Tibial nerve (tissue), 4 donors: ENCODE data around the gene BACH2. TPM values are rescaled to one million over a fixed set of nuclear protein-coding genes. Genes with fewer than 3 reads are reported as not detected.

Source experiments
- DNase-seq, 2 donors: peaks; one replicate each; pipeline ENCODE4 v3.0.0-alpha.2; 2019; ENCODE audit warnings: low spot score in 2 of 2
- H3K27ac ChIP-seq, 4 donors: fragments of 200-600 bp; sonication (generic) in 3 of 4; one replicate each; pipeline ENCODE4 v1.5.1; 2017 to 2019; ENCODE audit warnings: mild to moderate bottlenecking in 1 of 4
- H3K27me3 ChIP-seq, 2 donors: fragments of 200-600 bp; sonication (generic) in 1 of 2; one replicate each; pipeline versions ENCODE4 v1.5.1 to v1.6.0; 2017 to 2019
- H3K36me3 ChIP-seq, 3 donors: fragments of 200-600 bp; sonication (generic); one replicate each; pipeline ENCODE4 v1.5.1; 2018 to 2019
- H3K4me1 ChIP-seq, 4 donors: fragments of 200-600 bp; sonication (generic) in 3 of 4; one replicate each; pipeline ENCODE4 v1.5.1; 2017 to 2019
- H3K4me3 ChIP-seq, 4 donors: fragments of 200-600 bp; sonication (generic) in 3 of 4; one replicate each; pipeline ENCODE4 v1.5.1; 2017 to 2019; ENCODE audit warnings: mild to moderate bottlenecking in 1 of 4, moderate library complexity in 1 of 4
- H3K9me3 ChIP-seq, 4 donors: fragments of 200-600 bp; sonication (generic) in 3 of 4; one replicate each; pipeline ENCODE4 v1.5.1; 2017 to 2019
- EP300 ChIP-seq, 2 donors: sonication (generic); formaldehyde crosslinking; IDR thresholded peaks; one replicate each; pipeline ENCODE4 v1.6.1; 2017; ENCODE audit warnings: antibody characterized with exemption in 2 of 2, mild to moderate bottlenecking in 1 of 2
- POLR2A ChIP-seq, 2 donors: fragments of 450-650 bp; IDR thresholded peaks; one replicate each; pipeline ENCODE4 v1.6.1; 2017; ENCODE audit warnings: antibody characterized with exemption in 2 of 2, mild to moderate bottlenecking in 2 of 2, moderate library complexity in 2 of 2
- WGBS, 2 donors: methylation state at CpG; one replicate each; pipeline ENCODE4 v1.1.5; 2018; 5-methylcytosine and 5-hydroxymethylcytosine counted together
- total RNA-seq, 4 donors: library from RNA; depleted of rRNA; stranded (reverse); fragments of >200 nt; gene quantifications; one replicate each; pipeline ENCODE4 v1.1.0, GENCODE V29; 2016
- TF ChIP-seq, protein P1 (sequence below), 5 experiments: fragments of 200-600 bp in 3 of 5; fragments of 450-650 bp in 2 of 5; sonication (generic) in 3 of 5; IDR thresholded peaks; one replicate each; pipeline ENCODE4 v1.5.1; 2016 to 2019; ENCODE audit warnings: antibody characterized with exemption in 5 of 5, mild to moderate bottlenecking in 3 of 5, moderate library complexity in 2 of 5

The BACH2 gene
- total RNA-seq, 4 donors from 2014 or later, result 4.4 to 11.1 (median 8.4) TPM

GRCh38 chr6:90083891-90084290 lies 212.8 kb downstream of the BACH2 start:
- 70% methylated on average over 4 of the region's 4 CpGs for WGBS, 2 donors
- H3K27me3 ChIP-seq, result no peaks in the 10 kb centered on the region
- H3K36me3 ChIP-seq, result no peaks in the 10 kb centered on the region
- peaks cover 0 to 27% (median 7%) of the 10 kb centered on the region in 4 donors for H3K4me1 ChIP-seq
- no peaks in the 10 kb centered on the region for H3K9me3 ChIP-seq
- no peak for TF ChIP-seq POLR2A (IDR thresholded peaks at IDR 0.05)
- TF ChIP-seq, protein P1, sequence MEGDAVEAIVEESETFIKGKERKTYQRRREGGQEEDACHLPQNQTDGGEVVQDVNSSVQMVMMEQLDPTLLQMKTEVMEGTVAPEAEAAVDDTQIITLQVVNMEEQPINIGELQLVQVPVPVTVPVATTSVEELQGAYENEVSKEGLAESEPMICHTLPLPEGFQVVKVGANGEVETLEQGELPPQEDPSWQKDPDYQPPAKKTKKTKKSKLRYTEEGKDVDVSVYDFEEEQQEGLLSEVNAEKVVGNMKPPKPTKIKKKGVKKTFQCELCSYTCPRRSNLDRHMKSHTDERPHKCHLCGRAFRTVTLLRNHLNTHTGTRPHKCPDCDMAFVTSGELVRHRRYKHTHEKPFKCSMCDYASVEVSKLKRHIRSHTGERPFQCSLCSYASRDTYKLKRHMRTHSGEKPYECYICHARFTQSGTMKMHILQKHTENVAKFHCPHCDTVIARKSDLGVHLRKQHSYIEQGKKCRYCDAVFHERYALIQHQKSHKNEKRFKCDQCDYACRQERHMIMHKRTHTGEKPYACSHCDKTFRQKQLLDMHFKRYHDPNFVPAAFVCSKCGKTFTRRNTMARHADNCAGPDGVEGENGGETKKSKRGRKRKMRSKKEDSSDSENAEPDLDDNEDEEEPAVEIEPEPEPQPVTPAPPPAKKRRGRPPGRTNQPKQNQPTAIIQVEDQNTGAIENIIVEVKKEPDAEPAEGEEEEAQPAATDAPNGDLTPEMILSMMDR (IDR thresholded peaks at IDR 0.05), result no peak
- no peak for TF ChIP-seq EP300 (IDR thresholded peaks at IDR 0.05)
- DNase-seq, result no peak
- H3K4me3 ChIP-seq, result no peak overlapping the region
- peak overlapping the region in 1 of 4 donors; percentile 16 for H3K27ac ChIP-seq

GRCh38 chr6:90082847-90083246 lies 213.8 kb downstream of the BACH2 start:
- DNase-seq, result no peak
- Histone ChIP-seq H3K9me3 (no peaks in the 10 kb centered on the region), H3K4me1 (peaks cover 0 to 27% (median 13%) of the 10 kb centered on the region in 4 donors), H3K4me3 (no peak overlapping the region), H3K27me3 (no peaks in the 10 kb centered on the region), H3K36me3 (no peaks in the 10 kb centered on the region), H3K27ac (peak overlapping the region in 1 of 4 donors; percentile 26)
- no peak for TF ChIP-seq POLR2A (IDR thresholded peaks at IDR 0.05)
- TF ChIP-seq, protein P1 (IDR thresholded peaks at IDR 0.05), result peak in 2 of 5 experiments; percentile 9 to 31
- TF ChIP-seq EP300 (IDR thresholded peaks at IDR 0.05), result no peak
- WGBS, 2 donors, result 44 to 51% methylated on average over 2 of the region's 2 CpGs

GRCh38 chr6:90080876-90081481 lies 215.7 kb downstream of the BACH2 start:
- H3K36me3 ChIP-seq, result no peaks in the 10 kb centered on the region
- peaks cover 0 to 31% (median 15%) of the 10 kb centered on the region in 4 donors for H3K4me1 ChIP-seq
- H3K27me3 ChIP-seq, result no peaks in the 10 kb centered on the region
- TF ChIP-seq, protein P1 (IDR thresholded peaks at IDR 0.05), result no peak
- TF ChIP-seq POLR2A (IDR thresholded peaks at IDR 0.05) (no peak), EP300 (IDR thresholded peaks at IDR 0.05) (no peak)
- peak overlapping the region in 3 of 4 donors; percentile 4 to 22 (median 6) for H3K27ac ChIP-seq
- no peak overlapping the region for H3K4me3 ChIP-seq
- DNase-seq, result no peak
- no peaks in the 10 kb centered on the region for H3K9me3 ChIP-seq
- WGBS, 2 donors, result 78 to 79% methylated on average over 9 of the region's 9 CpGs

- no peaks in the 10 kb centered on the region for H3K9me3 ChIP-seq
- TF ChIP-seq, protein P1 (IDR thresholded peaks at IDR 0.05), result no peak
- TF ChIP-seq POLR2A (IDR thresholded peaks at IDR 0.05), result no peak
- TF ChIP-seq EP300 (IDR thresholded peaks at IDR 0.05), result no peak
- H3K36me3 ChIP-seq, result no peaks in the 10 kb centered on the region
- no peaks in the 10 kb centered on the region for H3K27me3 ChIP-seq
- no peak overlapping the region for H3K4me3 ChIP-seq
- peaks cover 0 to 37% (median 15%) of the 10 kb centered on the region in 4 donors for H3K4me1 ChIP-seq
- WGBS, 2 donors, result 88 to 92% methylated on average over 11 of the region's 11 CpGs
- H3K27ac ChIP-seq, result peak overlapping the region in 3 of 4 donors; percentile 4 to 87 (median 42)
- no peak for DNase-seq
These were observed 216.8 kb downstream of the BACH2 start for GRCh38 chr6:90079560-90080490.
